SK-N-SH (cell line): ENCODE measurements around the gene AOAH. TPM values are rescaled to one million over a fixed set of nuclear protein-coding genes. Genes with fewer than 3 reads are reported as not detected.

Experiments
- CTCF ChIA-PET: fragments of 300-600, 350-600 bp; formaldehyde crosslinking; extraction: SDS; loops from one replicate; lab custom pipeline; 2021; lab: Yijun Ruan, JAX
- POLR2A ChIA-PET: fragments of 350-600 bp; sonication (Branson Sonifier 250); formaldehyde crosslinking; extraction: SDS; loops from one replicate; lab custom pipeline; 2020; ENCODE audit warnings: antibody characterized with exemption, inconsistent platforms; lab: Yijun Ruan, JAX
- DNase-seq: peaks from one replicate; pipeline ENCODE4 v3.0.0; 2012
- H2AFZ ChIP-seq: fragments of 200-600 bp; sonication (generic); 2 replicates; pipeline ENCODE4 v1.8.1; 2016; ENCODE audit warnings: antibody characterized with exemption, mild to moderate bottlenecking, low read depth
- H3F3A ChIP-seq: fragments of 200-600 bp; sonication (generic); replicated peaks from 2 replicates; pipeline ENCODE3; 2016; ENCODE audit warnings: antibody characterized with exemption, mild to moderate bottlenecking; ENCODE audit not compliant: insufficient read depth
- H3K27ac ChIP-seq, 2 experiments: fragments of 200-500 bp in 1 of 2; fragments of 200-600 bp in 1 of 2; sonication (Bioruptor generic) in 1 of 2; sonication (generic), shearing (Covaris generic) in 1 of 2; 2 replicates each; pipeline versions ENCODE4 v1.5.1 to v1.6.1; 2014 to 2016; ENCODE audit warnings: low read depth in 2 of 2, inconsistent platforms in 1 of 2, low read length in 1 of 2, mild to moderate bottlenecking in 1 of 2, mixed read lengths in 1 of 2
- H3K27me3 ChIP-seq: fragments of 200-600 bp; sonication (generic), shearing (Covaris generic); 2 replicates; pipeline ENCODE4 v1.6.1; 2016; ENCODE audit warnings: mixed run types; ENCODE audit not compliant: insufficient read depth
- H3K36me3 ChIP-seq, 2 experiments: fragments of 200-500 bp in 1 of 2; fragments of 200-600 bp in 1 of 2; sonication (Bioruptor generic) in 1 of 2; sonication (generic) in 1 of 2; replicated peaks in 1 of 2; 2 replicates each; pipeline versions ENCODE3 to v1.5.1; 2014 to 2016; ENCODE audit warnings: low read length in 1 of 2, mild to moderate bottlenecking in 1 of 2; ENCODE audit not compliant: insufficient read depth in 2 of 2, control insufficient read depth in 1 of 2
- H3K4me1 ChIP-seq, 2 experiments: fragments of 200-500 bp in 1 of 2; fragments of 200-600 bp in 1 of 2; sonication (Bioruptor generic) in 1 of 2; sonication (generic), shearing (Covaris generic) in 1 of 2; 2 replicates each; pipeline versions ENCODE4 v1.5.1 to v1.6.1; 2014 to 2016; ENCODE audit warnings: low read depth in 1 of 2, low read length in 1 of 2, mixed run types in 1 of 2; ENCODE audit not compliant: insufficient read depth in 2 of 2, control insufficient read depth in 1 of 2
- H3K4me2 ChIP-seq: fragments of 200-600 bp; sonication (generic), shearing (Covaris generic); 2 replicates; pipeline ENCODE4 v1.6.1; 2017; ENCODE audit warnings: mixed run types
- H3K4me3 ChIP-seq, 2 experiments: fragments of 200-500 bp in 1 of 2; fragments of 200-600 bp in 1 of 2; sonication (Bioruptor generic) in 1 of 2; sonication (generic), shearing (Covaris generic) in 1 of 2; 2 replicates each; pipeline versions ENCODE4 v1.5.1 to v1.8.1; 2014 to 2016; ENCODE audit warnings: low read depth in 2 of 2, inconsistent platforms in 1 of 2, low read length in 1 of 2, mild to moderate bottlenecking in 1 of 2, mixed read lengths in 1 of 2, moderate library complexity in 1 of 2
- H3K79me2 ChIP-seq: fragments of 200-600 bp; sonication (generic); 2 replicates; pipeline ENCODE4 v1.8.1; 2017; ENCODE audit warnings: mild to moderate bottlenecking; ENCODE audit not compliant: insufficient read depth
- H3K9ac ChIP-seq: fragments of 200-600 bp; sonication (generic); 2 replicates; pipeline ENCODE4 v1.6.1; 2017; ENCODE audit warnings: mixed run types
- H3K9me2 ChIP-seq: fragments of 200-600 bp; sonication (generic); 2 replicates; pipeline ENCODE4 v1.6.1; 2017; ENCODE audit warnings: mixed run types
- H3K9me3 ChIP-seq: fragments of 200-600 bp; sonication (generic); 2 replicates; pipeline ENCODE4 v1.6.1; 2017; ENCODE audit warnings: mixed run types, mild to moderate bottlenecking, moderate library complexity
- H4K20me1 ChIP-seq: fragments of 200-600 bp; sonication (generic); 2 replicates; pipeline ENCODE4 v1.6.1; 2017; ENCODE audit warnings: mild to moderate bottlenecking, mixed run types; ENCODE audit not compliant: insufficient read depth
- CHD2 ChIP-seq: fragments of 150-350 bp; IDR thresholded peaks from 2 replicates; pipeline ENCODE4 v1.6.1; 2018; ENCODE audit warnings: low read length; ENCODE audit not compliant: partially characterized antibody
- ELF1 ChIP-seq: IDR thresholded peaks from 2 replicates; pipeline ENCODE4 v1.4.0; 2012
- EP300 ChIP-seq, 2 experiments: IDR thresholded peaks; 2 replicates each; pipeline versions ENCODE4 v1.4.0 to v1.6.1; 2012; ENCODE audit warnings: borderline replicate concordance in 1 of 2, low read depth in 1 of 2, low read length in 1 of 2
- FOSL2 ChIP-seq: IDR thresholded peaks from 2 replicates; pipeline ENCODE4 v1.4.0; 2012; ENCODE audit warnings: low read depth, mild to moderate bottlenecking, moderate library complexity, borderline replicate concordance
- FOXJ3 ChIP-seq: sonication (generic); formaldehyde crosslinking; IDR thresholded peaks from 2 replicates; pipeline ENCODE4 v1.5.1; 2020; ENCODE audit warnings: mild to moderate bottlenecking, missing genetic modification reagents
- NRF1 ChIP-seq: IDR thresholded peaks from 2 replicates; pipeline ENCODE4 v1.6.1; 2012; ENCODE audit warnings: low read depth, mild to moderate bottlenecking, low read length
- PBX3 ChIP-seq: IDR thresholded peaks from 2 replicates; pipeline ENCODE4; 2012
- POLR2AphosphoS5 ChIP-seq: IDR thresholded peaks from 2 replicates; pipeline ENCODE4 v1.6.1; 2012; ENCODE audit warnings: low read depth, low read length
- RAD21 ChIP-seq: IDR thresholded peaks from 2 replicates; pipeline ENCODE4 v1.6.1; 2012; ENCODE audit warnings: mild to moderate bottlenecking, low read length
- RXRA ChIP-seq: IDR thresholded peaks from 2 replicates; pipeline ENCODE4 v1.4.0; 2012; ENCODE audit warnings: low read depth, mild to moderate bottlenecking, borderline replicate concordance
- SIN3A ChIP-seq: IDR thresholded peaks from 2 replicates; pipeline ENCODE4 v1.6.1; 2012; ENCODE audit warnings: low read depth, mild to moderate bottlenecking, low read length, moderate library complexity, borderline replicate concordance
- SMC3 ChIP-seq: IDR thresholded peaks from 2 replicates; pipeline ENCODE4 v1.6.1; 2012; ENCODE audit warnings: low read depth, low read length, improper control_type of control experiment
- TAF1 ChIP-seq: IDR thresholded peaks from 2 replicates; pipeline ENCODE4 v1.6.1; 2012; ENCODE audit warnings: low read depth, mild to moderate bottlenecking, low read length, moderate library complexity, borderline replicate concordance
- TCF12 ChIP-seq: IDR thresholded peaks from 2 replicates; pipeline ENCODE4 v1.4.0; 2012
- TEAD4 ChIP-seq: IDR thresholded peaks from 2 replicates; pipeline ENCODE4 v1.4.0; 2012; ENCODE audit warnings: mild to moderate bottlenecking, borderline replicate concordance; ENCODE audit not compliant: insufficient read depth
- USF2 ChIP-seq: fragments of 150-350 bp; IDR thresholded peaks from 2 replicates; pipeline ENCODE4 v1.6.1; 2017; ENCODE audit warnings: antibody characterized with exemption, low read length, low read depth, borderline replicate concordance
- YY1 ChIP-seq: IDR thresholded peaks from 2 replicates; pipeline ENCODE4 v1.4.0; 2012; ENCODE audit warnings: low read depth, mild to moderate bottlenecking
- WGBS: methylation state at CpG from one replicate; pipeline ENCODE4 v1.1.6; 2017; ENCODE audit warnings: low lambda C conversion rate; 5-methylcytosine and 5-hydroxymethylcytosine counted together
- polyA plus RNA-seq, 3 experiments: library from polyadenylated mRNA; depleted of rRNA; stranded (reverse); fragments of >200 nt; gene quantifications; 2 replicates each; pipeline ENCODE4 v1.2.3, GENCODE V29; 2012
- TF ChIP-seq, protein P1 (sequence below): IDR thresholded peaks from 2 replicates; pipeline ENCODE4 v1.6.1; 2012; ENCODE audit warnings: mild to moderate bottlenecking, low read depth, low read length, moderate library complexity
- TF ChIP-seq, protein P2 (sequence below): IDR thresholded peaks from 2 replicates; pipeline ENCODE4 v1.4.0; 2012; ENCODE audit warnings: low read depth

AOAH gene
- polyA plus RNA-seq, 1 of the 3 experiments (the other 2 are of a cell fraction), result not detected

GRCh38 chr7:36652431-36652830, 71.9 kb downstream of the AOAH start:
- Histone ChIP-seq H3K9me3 (no peaks in the 10 kb centered on the region), H3K27me3 (no peaks in the 10 kb centered on the region), H3K4me1 (peaks cover 0 to 2% of the 10 kb centered on the region in 2 experiments; a peak in 1 of 4 replicates), H3K36me3 (no peaks in the 10 kb centered on the region), H3K79me2 (no peaks in the 10 kb centered on the region), H2AFZ (no peak overlapping the region), H3K9ac (no peak overlapping the region), H3K27ac (no peak overlapping the region), H3K4me3 (no peak overlapping the region), H3F3A (no peaks in the 10 kb centered on the region), H3K9me2 (no peaks in the 10 kb centered on the region), H3K4me2 (no peak overlapping the region), H4K20me1 (no peaks in the 10 kb centered on the region)
- TF ChIP-seq RXRA (no peak), RAD21 (no peak), NRF1 (no peak), TCF12 (no peak), TAF1 (no peak), PBX3 (no peak), CHD2 (no peak), TEAD4 (no peak), SIN3A (no peak)
- TF ChIP-seq, protein P1, sequence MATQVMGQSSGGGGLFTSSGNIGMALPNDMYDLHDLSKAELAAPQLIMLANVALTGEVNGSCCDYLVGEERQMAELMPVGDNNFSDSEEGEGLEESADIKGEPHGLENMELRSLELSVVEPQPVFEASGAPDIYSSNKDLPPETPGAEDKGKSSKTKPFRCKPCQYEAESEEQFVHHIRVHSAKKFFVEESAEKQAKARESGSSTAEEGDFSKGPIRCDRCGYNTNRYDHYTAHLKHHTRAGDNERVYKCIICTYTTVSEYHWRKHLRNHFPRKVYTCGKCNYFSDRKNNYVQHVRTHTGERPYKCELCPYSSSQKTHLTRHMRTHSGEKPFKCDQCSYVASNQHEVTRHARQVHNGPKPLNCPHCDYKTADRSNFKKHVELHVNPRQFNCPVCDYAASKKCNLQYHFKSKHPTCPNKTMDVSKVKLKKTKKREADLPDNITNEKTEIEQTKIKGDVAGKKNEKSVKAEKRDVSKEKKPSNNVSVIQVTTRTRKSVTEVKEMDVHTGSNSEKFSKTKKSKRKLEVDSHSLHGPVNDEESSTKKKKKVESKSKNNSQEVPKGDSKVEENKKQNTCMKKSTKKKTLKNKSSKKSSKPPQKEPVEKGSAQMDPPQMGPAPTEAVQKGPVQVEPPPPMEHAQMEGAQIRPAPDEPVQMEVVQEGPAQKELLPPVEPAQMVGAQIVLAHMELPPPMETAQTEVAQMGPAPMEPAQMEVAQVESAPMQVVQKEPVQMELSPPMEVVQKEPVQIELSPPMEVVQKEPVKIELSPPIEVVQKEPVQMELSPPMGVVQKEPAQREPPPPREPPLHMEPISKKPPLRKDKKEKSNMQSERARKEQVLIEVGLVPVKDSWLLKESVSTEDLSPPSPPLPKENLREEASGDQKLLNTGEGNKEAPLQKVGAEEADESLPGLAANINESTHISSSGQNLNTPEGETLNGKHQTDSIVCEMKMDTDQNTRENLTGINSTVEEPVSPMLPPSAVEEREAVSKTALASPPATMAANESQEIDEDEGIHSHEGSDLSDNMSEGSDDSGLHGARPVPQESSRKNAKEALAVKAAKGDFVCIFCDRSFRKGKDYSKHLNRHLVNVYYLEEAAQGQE, result no peak
- 78% methylated on average over 5 of the region's 5 CpGs for WGBS
- ChIA-PET POLR2A (no interaction called here), CTCF (interaction anchor here (1.6 to 3.1 kb wide), 2 partner anchors 18 to 530 kb away, joined by 4 to 8 read pairs; no protein-coding TSS in a partner anchor)
- no peak for DNase-seq

GRCh38 chr7:36651404-36651803, 72.9 kb downstream of the AOAH start:
- DNase-seq, result no peak
- WGBS, result 60% methylated on average over 2 of the region's 2 CpGs
- Histone ChIP-seq H3K36me3 (no peaks in the 10 kb centered on the region), H3F3A (no peaks in the 10 kb centered on the region), H3K9me2 (no peaks in the 10 kb centered on the region), H3K4me2 (no peak overlapping the region), H2AFZ (no peak overlapping the region), H4K20me1 (no peaks in the 10 kb centered on the region), H3K27ac (peak overlapping the region in 1 of 2 experiments; percentile 25; a peak in 2 of 4 replicates), H3K9ac (no peak overlapping the region), H3K79me2 (no peaks in the 10 kb centered on the region), H3K27me3 (no peaks in the 10 kb centered on the region), H3K4me3 (no peak overlapping the region), H3K9me3 (no peaks in the 10 kb centered on the region), H3K4me1 (peaks cover 0 to 2% of the 10 kb centered on the region in 2 experiments; a peak in 1 of 4 replicates)
- ChIA-PET POLR2A (no interaction called here), CTCF (interaction anchor here (0.8 to 3.1 kb wide), 2 partner anchors 19 to 341 kb away, joined by 3 to 8 read pairs; no protein-coding TSS in a partner anchor)
- TF ChIP-seq EP300 (IDR thresholded peaks at IDR 0.05; ENCODE audit: borderline replicate concordance in 1 of 2, low read depth in 1 of 2, low read length in 1 of 2), result no peak
- TF ChIP-seq, protein P2, sequence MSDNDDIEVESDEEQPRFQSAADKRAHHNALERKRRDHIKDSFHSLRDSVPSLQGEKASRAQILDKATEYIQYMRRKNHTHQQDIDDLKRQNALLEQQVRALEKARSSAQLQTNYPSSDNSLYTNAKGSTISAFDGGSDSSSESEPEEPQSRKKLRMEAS, result no peak
- no peak for TF ChIP-seq YY1
- TF ChIP-seq, protein P1, result no peak
- TF ChIP-seq FOSL2, result no peak
- no peak for TF ChIP-seq POLR2AphosphoS5
- TF ChIP-seq SMC3, result no peak
- TF ChIP-seq FOXJ3 (CRISPR knock-in tag), result no peak
- no peak for TF ChIP-seq ELF1
- no peak for TF ChIP-seq USF2
